HUES6 (cell line): Measurements from ENCODE around the gene TCTN3.
"Not testable (repeated sequence)": the region's sequence is repeated elsewhere in the genome, so short reads cannot be mapped to it uniquely, and the experiment has no call there.

Experiments used
- H3K27ac ChIP-seq: 2 replicates; pipeline ENCODE4 v1.7.0; 2013; ENCODE audit warnings: low read depth, mild to moderate bottlenecking, low read length, inconsistent platforms
- H3K27me3 ChIP-seq: 2 replicates; pipeline ENCODE4 v1.6.1; 2013; ENCODE audit warnings: low read length; ENCODE audit not compliant: control insufficient read depth, insufficient read depth
- H3K36me3 ChIP-seq: 2 replicates; pipeline ENCODE4 v1.6.1; 2013; ENCODE audit warnings: low read length; ENCODE audit not compliant: control insufficient read depth, insufficient read depth
- H3K4me1 ChIP-seq: 2 replicates; pipeline ENCODE4 v1.6.1; 2013; ENCODE audit warnings: low read length; ENCODE audit not compliant: control insufficient read depth, insufficient read depth
- H3K4me3 ChIP-seq: 2 replicates; pipeline ENCODE4 v1.5.1; 2013; ENCODE audit warnings: low read depth, low read length
- H3K9ac ChIP-seq: one replicate; pipeline ENCODE4 v1.6.1; 2013; ENCODE audit warnings: mild to moderate bottlenecking, low read length
- H3K9me3 ChIP-seq: 2 replicates; pipeline ENCODE4 v1.6.1; 2013; ENCODE audit warnings: low read depth, low read length; ENCODE audit not compliant: control insufficient read depth, insufficient read depth

The TCTN3 gene

DNA sequence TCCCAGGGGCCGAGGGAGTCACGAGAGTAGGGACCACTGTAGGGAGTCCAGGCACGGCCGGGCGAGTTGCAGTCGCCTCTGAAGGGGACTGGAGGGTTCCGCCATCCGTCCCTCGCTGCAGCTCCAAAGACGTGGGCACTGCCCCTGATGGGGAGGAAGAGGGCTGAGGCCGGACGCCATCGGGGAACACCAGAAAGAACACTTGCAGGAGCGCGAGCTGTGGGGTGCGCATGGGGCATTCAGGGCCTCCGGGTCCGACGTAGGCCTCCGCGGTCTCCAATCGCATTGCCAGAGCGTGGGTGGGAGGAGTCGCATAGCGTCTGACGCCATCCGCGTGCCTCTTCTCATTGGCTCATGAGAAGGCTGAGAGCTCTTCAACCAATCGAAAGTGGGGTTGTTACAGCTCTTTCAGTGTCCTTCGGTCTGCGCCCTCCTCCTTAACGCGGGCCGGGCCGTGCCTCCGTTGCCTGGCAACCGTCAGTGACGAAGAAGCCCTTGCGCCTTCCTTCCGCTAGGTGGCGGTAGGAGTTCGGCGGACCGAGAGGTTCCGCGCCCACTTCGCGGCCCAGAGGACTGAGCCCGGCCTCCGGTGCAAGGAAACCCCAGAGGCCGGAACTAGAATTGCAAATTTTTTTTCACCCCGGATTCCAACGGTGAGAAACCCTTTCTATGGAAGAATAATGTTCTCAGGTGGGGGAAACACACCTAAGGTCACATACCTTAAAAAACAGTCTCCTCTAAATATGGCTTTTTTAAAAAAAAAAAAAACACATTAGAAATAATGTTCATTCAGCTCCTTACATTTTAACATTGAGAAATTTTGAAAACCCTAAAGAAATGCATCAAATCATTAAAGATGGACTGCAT lies at the start of gene TCTN3:
Gene TCTN3 (minus strand): TSS at position 260 of the 867 bp plus-strand sequence. CDS start 28 bp downstream, at position 232.
- peaks cover 29% of the 10 kb centered on the region for H3K36me3 ChIP-seq
- peaks cover 14% of the 10 kb centered on the region for H3K9me3 ChIP-seq
- H3K27ac ChIP-seq, result peak within 1 kb of the TSS; percentile 49; the same call in 1 of the 2 replicates
- H3K4me1 ChIP-seq, result no peaks in the 10 kb centered on the region
- peak within 1 kb of the TSS; percentile 93 for H3K4me3 ChIP-seq
- no peaks in the 10 kb centered on the region for H3K27me3 ChIP-seq
- H3K9ac ChIP-seq, result peak within 1 kb of the TSS; percentile 90

DNA sequence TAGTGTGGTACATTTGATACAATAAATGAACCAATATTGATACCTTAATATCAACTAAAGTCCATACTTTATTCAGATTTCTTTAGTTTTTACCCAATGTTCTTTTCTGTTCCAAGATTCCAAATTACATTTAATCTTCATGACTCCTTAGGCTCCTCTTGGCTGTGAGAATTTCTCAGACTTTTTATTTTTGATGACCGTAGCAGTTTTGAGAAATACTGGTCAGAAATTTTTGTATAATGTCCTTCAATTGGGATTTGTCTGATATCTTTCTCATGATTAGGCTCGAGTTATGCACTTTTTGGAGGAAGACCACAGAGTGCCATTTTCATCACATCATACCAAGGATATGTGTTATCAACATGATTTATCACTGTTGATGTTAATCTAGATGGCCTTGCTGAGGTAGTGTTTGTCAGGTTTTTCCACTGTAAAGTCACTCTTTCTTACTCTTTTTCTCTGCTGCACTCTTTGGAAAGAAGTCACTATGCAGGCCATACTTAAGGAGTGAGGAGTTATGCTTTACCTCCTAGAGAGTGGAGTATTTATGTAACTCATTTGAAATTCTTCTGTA lies 49.3 kb upstream of the TCTN3 start:
- Histone ChIP-seq H3K36me3 (no peaks in the 10 kb centered on the region), H3K27ac (no peak overlapping the region), H3K27me3 (no peaks in the 10 kb centered on the region), H3K9ac (no peak overlapping the region), H3K4me1 (peaks cover 7% of the 10 kb centered on the region), H3K4me3 (no peak overlapping the region), H3K9me3 (0 out of 2 replicates have a peak, but pooled peaks cover 4% of the 10 kb centered on the region)

- Histone ChIP-seq H3K4me1 (peaks cover 7% of the 10 kb centered on the region), H3K4me3 (no peak overlapping the region), H3K27ac (no peak overlapping the region), H3K27me3 (no peaks in the 10 kb centered on the region), H3K36me3 (no peaks in the 10 kb centered on the region), H3K9ac (no peak overlapping the region), H3K9me3 (0 out of 2 replicates have a peak, but pooled peaks cover 3% of the 10 kb centered on the region)
Measured at GRCh38 chr10:95742485-95742884, 48.8 kb upstream of the TCTN3 start.

GRCh38 chr10:95741807-95742467 lies 48.2 kb upstream of the TCTN3 start:
- Histone ChIP-seq H3K4me1 (peaks cover 7% of the 10 kb centered on the region), H3K9me3 (no peaks in the 10 kb centered on the region), H3K36me3 (no peaks in the 10 kb centered on the region), H3K27ac (no peak overlapping the region), H3K4me3 (no peak overlapping the region), H3K27me3 (no peaks in the 10 kb centered on the region), H3K9ac (no peak overlapping the region)

GRCh38 chr10:95739056-95739455 lies 45.3 kb upstream of the TCTN3 start:
- Histone ChIP-seq H3K27ac (no peak overlapping the region), H3K4me1 (peaks cover 7% of the 10 kb centered on the region), H3K36me3 (no peaks in the 10 kb centered on the region), H3K4me3 (no peak overlapping the region), H3K27me3 (no peaks in the 10 kb centered on the region), H3K9me3 (peaks cover 5% of the 10 kb centered on the region), H3K9ac (no peak overlapping the region)

- H3K36me3 ChIP-seq, H3K4me1 ChIP-seq, H3K27me3 ChIP-seq, H3K27ac ChIP-seq, H3K9ac ChIP-seq, H3K4me3 ChIP-seq: not testable (repeated sequence)
- H3K9me3 ChIP-seq, result peaks cover 29% of the 10 kb centered on the region
Measured at GRCh38 chr10:95732907-95733306, 39.2 kb upstream of the TCTN3 start.

- H3K9ac ChIP-seq, result no peak overlapping the region
Measured at GRCh38 chr10:95730233-95730632, 36.5 kb upstream of the TCTN3 start.

GRCh38 chr10:95729323-95730055 lies 35.8 kb upstream of the TCTN3 start:
- Histone ChIP-seq H3K36me3 (no peaks in the 10 kb centered on the region), H3K27me3 (no peaks in the 10 kb centered on the region), H3K9ac (no peak overlapping the region), H3K27ac (no peak overlapping the region), H3K4me3 (no peak overlapping the region), H3K4me1 (no peaks in the 10 kb centered on the region), H3K9me3 (peaks cover 26% of the 10 kb centered on the region)

More at GRCh38 chr10:95730233-95730632, 36.5 kb upstream of the TCTN3 start:
- peaks cover 29% of the 10 kb centered on the region for H3K9me3 ChIP-seq
- H3K27me3 ChIP-seq, result no peaks in the 10 kb centered on the region
- no peaks in the 10 kb centered on the region for H3K4me1 ChIP-seq
- H3K36me3 ChIP-seq, result no peaks in the 10 kb centered on the region
- H3K4me3 ChIP-seq, result no peak overlapping the region
- no peak overlapping the region for H3K27ac ChIP-seq

DNA sequence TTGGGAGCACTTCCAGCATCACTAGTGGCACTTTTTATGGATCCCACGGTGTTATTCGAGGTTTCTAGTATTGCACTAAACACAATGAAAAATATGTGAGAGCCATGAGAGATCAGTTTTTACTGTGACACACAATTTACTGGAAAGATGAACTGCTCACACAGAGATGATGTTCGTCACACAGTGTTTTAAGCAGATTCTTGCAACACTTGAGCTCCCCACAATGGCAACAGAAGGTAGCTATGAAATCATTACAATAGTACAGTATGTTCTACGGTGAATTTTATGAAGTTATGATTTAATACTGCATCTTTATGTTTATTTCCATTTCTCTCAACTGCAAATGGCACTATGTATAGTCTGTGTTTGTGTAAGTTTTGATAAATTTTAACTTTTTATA lies 34.8 kb upstream of the TCTN3 start:
- no peaks in the 10 kb centered on the region for H3K27me3 ChIP-seq
- no peak overlapping the region for H3K9ac ChIP-seq
- H3K4me1 ChIP-seq, result no peaks in the 10 kb centered on the region
- peaks cover 18% of the 10 kb centered on the region for H3K9me3 ChIP-seq
- no peaks in the 10 kb centered on the region for H3K36me3 ChIP-seq
- H3K27ac ChIP-seq, result no peak overlapping the region
- H3K4me3 ChIP-seq, result no peak overlapping the region

DNA sequence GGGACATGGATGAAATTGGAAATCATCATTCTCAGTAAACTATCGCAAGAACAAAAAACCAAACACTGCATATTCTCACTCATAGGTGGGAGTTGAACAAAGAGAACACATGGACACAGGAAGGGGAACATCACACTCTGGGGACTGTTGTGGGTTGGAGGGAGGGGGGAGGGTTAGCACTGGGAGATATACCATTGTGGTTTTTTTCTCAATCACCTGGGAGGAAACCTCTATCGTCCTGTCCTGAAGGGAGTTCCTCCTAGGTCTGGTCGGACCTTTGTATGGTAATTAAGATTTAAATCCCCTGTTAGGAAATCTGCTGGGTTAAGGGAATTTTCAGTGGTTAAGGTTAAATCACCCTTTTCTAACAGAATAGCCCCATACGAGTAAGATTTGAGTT lies 28.8 kb upstream of the TCTN3 start:
- H3K4me1 ChIP-seq, H3K9ac ChIP-seq: not testable (repeated sequence)

More for the DNA sequence above, 28.8 kb upstream of the TCTN3 start:
- not testable (repeated sequence) for H3K27ac ChIP-seq, H3K9me3 ChIP-seq, H3K36me3 ChIP-seq, H3K27me3 ChIP-seq, H3K4me3 ChIP-seq
